HEK293T (cell line): Measurements from ENCODE around the gene TPRG1.

Experiments
- ARNT ChIP-seq: fragments of 450-650 bp; IDR thresholded peaks from 2 replicates; pipeline ENCODE4 v1.6.1; 2017; ENCODE audit warnings: mild to moderate bottlenecking
- BHLHE40 ChIP-seq: fragments of 450-650 bp; IDR thresholded peaks from 2 replicates; pipeline ENCODE4 v1.6.1; 2016; ENCODE audit warnings: mild to moderate bottlenecking, moderate library complexity, borderline replicate concordance
- ELF4 ChIP-seq: fragments of 450-650 bp; IDR thresholded peaks from 2 replicates; pipeline ENCODE4 v1.6.1; 2017; ENCODE audit warnings: antibody characterized with exemption
- FOXA1 ChIP-seq: fragments of 450-650 bp; IDR thresholded peaks from 2 replicates; pipeline ENCODE4 v1.6.1; 2016; ENCODE audit warnings: mild to moderate bottlenecking
- FOXK2 ChIP-seq: fragments of 450-650 bp; IDR thresholded peaks from 2 replicates; pipeline ENCODE4 v1.6.1; 2016; ENCODE audit warnings: mild to moderate bottlenecking
- FOXM1 ChIP-seq: fragments of 450-650 bp; IDR thresholded peaks from 2 replicates; pipeline ENCODE4 v1.6.1; 2017; ENCODE audit warnings: mild to moderate bottlenecking, borderline replicate concordance
- HDGF ChIP-seq: fragments of 450-650 bp; IDR thresholded peaks from 2 replicates; pipeline ENCODE4 v1.6.1; 2017; ENCODE audit warnings: antibody characterized with exemption, borderline replicate concordance
- PKNOX1 ChIP-seq: fragments of 450-650 bp; IDR thresholded peaks from 2 replicates; pipeline ENCODE4 v1.6.1; 2016
- SP1 ChIP-seq: fragments of 450-650 bp; IDR thresholded peaks from 2 replicates; pipeline ENCODE4 v1.6.1; 2017
- SUZ12 ChIP-seq: fragments of 450-650 bp; IDR thresholded peaks from 2 replicates; pipeline ENCODE4 v1.6.1; 2016; ENCODE audit warnings: mild to moderate bottlenecking
- TARDBP ChIP-seq: fragments of 450-650 bp; IDR thresholded peaks from 2 replicates; pipeline ENCODE4 v1.6.1; 2016
- ZNF384 ChIP-seq: fragments of 450-650 bp; IDR thresholded peaks from 2 replicates; pipeline ENCODE4 v1.6.1; 2016

DNA sequence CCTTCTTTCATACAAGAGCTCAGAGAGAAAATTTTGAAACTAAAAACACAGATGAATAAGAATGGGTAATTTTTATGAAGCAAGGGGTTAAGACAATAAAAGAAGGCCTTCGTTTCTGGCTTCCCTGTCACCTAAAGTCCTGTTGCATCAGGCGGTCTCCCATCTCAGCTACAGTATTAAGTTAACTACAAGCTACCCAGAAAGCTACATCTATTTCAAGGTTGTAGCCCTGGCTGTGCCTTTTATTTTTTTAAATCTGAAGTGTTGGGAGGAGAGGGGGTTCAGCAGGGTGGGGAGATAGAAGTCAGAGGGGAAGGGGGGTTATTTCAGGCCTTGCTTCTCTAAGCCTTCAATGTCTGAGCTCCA lies 183.3 kb downstream of the TPRG1 start:
- TF ChIP-seq SUZ12 (no peak), FOXM1 (no peak), HDGF (no peak), FOXK2 (no peak), FOXA1 (no peak), TARDBP (no peak), ZNF384 (no peak), BHLHE40 (no peak), ELF4 (no peak), SP1 (no peak), ARNT (no peak), PKNOX1 (no peak)
